ENCODE measurements around the gene CD52.
A peak's percentile ranks its signal among the peaks of the same experiment; 100 is the strongest.

CD52 gene

GRCh38 chr1:26349188-26349876, 31.6 kb downstream of the CD52 start:
- TF ChIP-seq CTCF (conservative IDR thresholded peaks at IDR 0.05; ENCODE audit: low read depth), result no peak
- POLR2A ChIA-PET (ENCODE audit: low non-redundant PET), result no interaction called here
- H3K27ac ChIP-seq, result peak overlapping the region; percentile 42
- DNase-seq (ENCODE audit: low spot score), result peak; percentile 67
- CTCF ChIA-PET, result interaction anchor here (0.6 to 2.0 kb wide), 5 partner anchors 11 to 329 kb away, joined by 3 to 9 read pairs (median 4); partner anchors contain the start of gene CEP85

- TF ChIP-seq CTCF (conservative IDR thresholded peaks at IDR 0.05; ENCODE audit: low read depth), result no peak
- ChIA-PET CTCF (interaction anchor here (0.6 to 2.0 kb wide), 4 partner anchors 8 to 330 kb away, joined by 4 to 9 read pairs (median 5); no protein-coding TSS in a partner anchor), POLR2A (ENCODE audit: low non-redundant PET) (no interaction called here)
- peak overlapping the region; percentile 42 for H3K27ac ChIP-seq
- DNase-seq (ENCODE audit: low spot score), result no peak
Measured at GRCh38 chr1:26349877-26350244, 32.1 kb downstream of the CD52 start.

- H3K27ac ChIP-seq, result no peak overlapping the region
- POLR2A ChIA-PET (ENCODE audit: low non-redundant PET), result no interaction called here
- CTCF ChIA-PET, result interaction anchor here (0.6 to 2.0 kb wide), 2 partner anchors 8 to 14 kb away, joined by 5 to 9 read pairs; no protein-coding TSS in a partner anchor
- no peak for DNase-seq (ENCODE audit: low spot score)
- no peak for TF ChIP-seq CTCF (conservative IDR thresholded peaks at IDR 0.05; ENCODE audit: low read depth)
Measured at GRCh38 chr1:26350343-26350700, 32.6 kb downstream of the CD52 start.

GRCh38 chr1:26350701-26351589, 33.2 kb downstream of the CD52 start:
- CTCF ChIA-PET, result interaction anchor here (0.6 to 2.0 kb wide), 5 partner anchors 9 to 70 kb away, joined by 3 to 9 read pairs (median 4); no protein-coding TSS in a partner anchor
- peak overlapping the region; percentile 53 for H3K27ac ChIP-seq
- POLR2A ChIA-PET (ENCODE audit: low non-redundant PET), result no interaction called here
- DNase-seq (ENCODE audit: low spot score), result no peak
- TF ChIP-seq CTCF (conservative IDR thresholded peaks at IDR 0.05; ENCODE audit: low read depth), result no peak

- POLR2A ChIA-PET (ENCODE audit: low non-redundant PET), result no interaction called here
- TF ChIP-seq CTCF (conservative IDR thresholded peaks at IDR 0.05; ENCODE audit: low read depth), result no peak
- CTCF ChIA-PET, result no interaction called here
- peak; percentile 79 for DNase-seq (ENCODE audit: low spot score)
- H3K27ac ChIP-seq, result peak overlapping the region; percentile 53
Measured at GRCh38 chr1:26351590-26352337, 34.0 kb downstream of the CD52 start.

GRCh38 chr1:26352338-26352679, 34.6 kb downstream of the CD52 start:
- peak overlapping the region; percentile 53 for H3K27ac ChIP-seq
- TF ChIP-seq CTCF (conservative IDR thresholded peaks at IDR 0.05; ENCODE audit: low read depth), result no peak
- no peak for DNase-seq (ENCODE audit: low spot score)
- ChIA-PET CTCF (interaction anchor here (1.1 kb wide), 1 partner anchor 11 kb away, joined by 4 read pairs; no protein-coding TSS in a partner anchor), POLR2A (ENCODE audit: low non-redundant PET) (no interaction called here)

Measured in RWPE1 (cell line).